HCT116 (cell line): ENCODE data around the gene SKAP1. TPM values are rescaled to one million over a fixed set of nuclear protein-coding genes. Genes with fewer than 3 reads are reported as not detected.

Experiments
- ATAC-seq: fragments of 200-7000 bp; cut with Tn5 transposase; 2 replicates; pipeline ENCODE4 v1.9.1; 2020; ENCODE audit warnings: mild to moderate bottlenecking, moderate library complexity
- BruUV-seq: library from RNA; stranded (reverse); fragments of 400-500 nt; replicated peaks from 2 replicates; lab custom pipeline; 2021; lab: Mats Ljungman, UMichigan
- CTCF ChIA-PET: fragments of 300-600 bp; sonication (Branson Sonifier 250); formaldehyde crosslinking; loops from one replicate; lab custom pipeline; 2021; ENCODE audit warnings: antibody characterized with exemption; lab: Charles Lee
- POLR2A ChIA-PET: fragments of 300-600, 350-600 bp; sonication (Branson Sonifier 250); formaldehyde crosslinking; loops from one replicate; lab custom pipeline; 2021; ENCODE audit warnings: antibody characterized with exemption; lab: Charles Lee
- RAD21 ChIA-PET, 2 experiments: fragments of 300-600 bp; sonication (Branson Sonifier 250); formaldehyde crosslinking; loops; one replicate each; lab custom pipeline; 2023; ENCODE audit warnings: low total read pairs in 2 of 2; ENCODE audit not compliant: uncharacterized antibody in 2 of 2, unreplicated experiment in 2 of 2, low non-redundant PET in 1 of 2; lab: Charles Lee
- DNase-seq: peaks from one replicate; pipeline ENCODE4 v3.0.0-alpha.2; 2010; ENCODE audit warnings: low read depth, low spot score
- H2AFZ ChIP-seq: fragments of 200-600 bp; shearing (Covaris generic), sonication (generic); 2 replicates; pipeline ENCODE4 v1.6.1; 2017; ENCODE audit warnings: low read depth, mixed run types, mixed read lengths, antibody characterized with exemption, low read length; ENCODE audit not compliant: poor library complexity, severe bottlenecking
- H3K27ac ChIP-seq: 2 replicates; pipeline ENCODE4 v1.5.1; 2012; ENCODE audit warnings: low read depth, low read length
- H3K27me3 ChIP-seq: fragments of 200-600 bp; sonication (generic); 2 replicates; pipeline ENCODE4 v1.6.1; 2016; ENCODE audit warnings: mixed run types, low read length, mixed read lengths; ENCODE audit not compliant: insufficient read depth
- H3K36me3 ChIP-seq, 2 experiments: fragments of 200-500 bp in 1 of 2; fragments of 200-600 bp in 1 of 2; sonication (Bioruptor generic) in 1 of 2; sonication (generic) in 1 of 2; 2 replicates each; pipeline versions ENCODE4 v1.5.1 to v1.6.1; 2014 to 2016; ENCODE audit warnings: low read length in 2 of 2, inconsistent platforms in 1 of 2, mixed read lengths in 1 of 2, mixed run types in 1 of 2; ENCODE audit not compliant: insufficient read depth in 2 of 2, control insufficient read depth in 1 of 2
- H3K4me1 ChIP-seq, 2 experiments: fragments of 200-600 bp in 1 of 2; sonication (generic) in 1 of 2; 2 replicates each; pipeline versions ENCODE4 v1.5.1 to v1.6.1; 2012 to 2017; ENCODE audit warnings: low read length in 2 of 2, inconsistent platforms in 1 of 2, mild to moderate bottlenecking in 1 of 2, mixed read lengths in 1 of 2, mixed run types in 1 of 2, moderate library complexity in 1 of 2; ENCODE audit not compliant: insufficient read depth in 2 of 2, control insufficient read depth in 1 of 2
- H3K4me2 ChIP-seq: fragments of 200-600 bp; sonication (generic); 2 replicates; pipeline ENCODE4 v1.6.1; 2017; ENCODE audit warnings: mixed run types, low read length, mixed read lengths
- H3K4me3 ChIP-seq, 2 experiments: fragments of 200-600 bp in 1 of 2; sonication (generic) in 1 of 2; replicated peaks in 1 of 2; 2 replicates each; pipeline ENCODE4 v1.5.1; 2011 to 2016; ENCODE audit warnings: low read length in 2 of 2, control low read depth in 1 of 2, low read depth in 1 of 2, mild to moderate bottlenecking in 1 of 2, mixed read lengths in 1 of 2, mixed run types in 1 of 2
- H3K79me2 ChIP-seq: fragments of 200-600 bp; sonication (generic); 2 replicates; pipeline ENCODE4 v1.6.1; 2017; ENCODE audit warnings: mild to moderate bottlenecking, mixed run types, low read length, moderate library complexity, mixed read lengths; ENCODE audit not compliant: insufficient read depth
- H3K9ac ChIP-seq: fragments of 200-600 bp; sonication (generic); 2 replicates; pipeline ENCODE4 v1.6.1; 2016; ENCODE audit warnings: low read length, mixed read lengths
- H3K9me2 ChIP-seq: fragments of 200-600 bp; sonication (generic), shearing (Covaris generic); 2 replicates; pipeline ENCODE4 v1.6.1; 2017; ENCODE audit warnings: mixed run types, mild to moderate bottlenecking, moderate library complexity; ENCODE audit not compliant: insufficient read depth
- H3K9me3 ChIP-seq, 2 experiments: fragments of 200-500 bp in 1 of 2; fragments of 200-600 bp in 1 of 2; sonication (Bioruptor generic) in 1 of 2; sonication (generic) in 1 of 2; 2 replicates each; pipeline ENCODE4 v1.6.1; 2014 to 2017; ENCODE audit warnings: low read length in 2 of 2, mixed read lengths in 2 of 2, inconsistent platforms in 1 of 2, low read depth in 1 of 2, mild to moderate bottlenecking in 1 of 2, mixed run types in 1 of 2, moderate library complexity in 1 of 2; ENCODE audit not compliant: control insufficient read depth in 1 of 2, insufficient read depth in 1 of 2
- H4K20me1 ChIP-seq: fragments of 200-600 bp; sonication (generic), shearing (Covaris generic); 2 replicates; pipeline ENCODE4 v1.6.1; 2017; ENCODE audit warnings: mixed run types, mild to moderate bottlenecking, moderate library complexity; ENCODE audit not compliant: insufficient read depth
- EGR1 ChIP-seq: IDR thresholded peaks from 2 replicates; pipeline ENCODE4 v1.6.1; 2012; ENCODE audit warnings: low read depth
- EZH2 ChIP-seq: fragments of 200-600 bp; sonication (generic); IDR thresholded peaks from 2 replicates; pipeline ENCODE4 v1.6.1; 2017; ENCODE audit warnings: antibody characterized with exemption, mixed run types
- ZBTB33 ChIP-seq: IDR thresholded peaks from 2 replicates; pipeline ENCODE4 v1.6.1; 2011; ENCODE audit warnings: mild to moderate bottlenecking, low read length, moderate library complexity; ENCODE audit not compliant: insufficient replicate concordance; ENCODE audit errors: extremely low read depth
- intact Hi-C: fragments of 100-400 bp; cut with micrococcal nuclease; formaldehyde crosslinking; loops from 2 replicates; pipeline ENCODE4 v1.10.0; 2022
- total RNA-seq: library from RNA; stranded (reverse); gene quantifications from one replicate; pipeline ENCODE4 v1.2.1, GENCODE V29; 2021; ENCODE audit not compliant: unreplicated experiment
- TF ChIP-seq, protein P1 (sequence below): IDR thresholded peaks from 2 replicates; pipeline ENCODE4 v1.6.1; 2012
- TF ChIP-seq, protein P2 (sequence below): IDR thresholded peaks from 2 replicates; pipeline ENCODE4 v1.6.1; 2012

The SKAP1 gene
- total RNA-seq, 1 experiment from 2014 or later, result 12.4 TPM

DNA sequence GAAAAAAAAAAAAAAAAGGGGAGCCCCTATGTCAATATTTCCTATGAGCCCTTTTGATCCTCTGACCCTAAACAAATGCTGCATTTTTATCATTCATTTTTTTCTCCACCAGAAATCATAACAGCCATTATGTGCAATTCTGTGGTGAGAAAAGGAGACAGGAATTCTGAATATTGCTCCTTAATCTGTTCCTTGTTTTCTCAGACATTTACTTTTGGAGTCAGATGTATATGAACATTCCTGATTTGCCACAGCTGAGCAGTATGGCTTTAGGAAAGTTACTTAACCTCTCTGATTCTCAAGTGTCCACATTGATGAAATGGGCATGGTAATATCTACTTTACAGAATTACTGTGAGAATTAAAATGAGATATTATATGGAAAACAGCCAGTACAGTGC is 144.4 kb downstream of the SKAP1 start (continued):
- TF ChIP-seq, protein P1, sequence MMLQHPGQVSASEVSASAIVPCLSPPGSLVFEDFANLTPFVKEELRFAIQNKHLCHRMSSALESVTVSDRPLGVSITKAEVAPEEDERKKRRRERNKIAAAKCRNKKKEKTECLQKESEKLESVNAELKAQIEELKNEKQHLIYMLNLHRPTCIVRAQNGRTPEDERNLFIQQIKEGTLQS, result no peak
- TF ChIP-seq EZH2 (no peak), ZBTB33 (no peak)

DNA sequence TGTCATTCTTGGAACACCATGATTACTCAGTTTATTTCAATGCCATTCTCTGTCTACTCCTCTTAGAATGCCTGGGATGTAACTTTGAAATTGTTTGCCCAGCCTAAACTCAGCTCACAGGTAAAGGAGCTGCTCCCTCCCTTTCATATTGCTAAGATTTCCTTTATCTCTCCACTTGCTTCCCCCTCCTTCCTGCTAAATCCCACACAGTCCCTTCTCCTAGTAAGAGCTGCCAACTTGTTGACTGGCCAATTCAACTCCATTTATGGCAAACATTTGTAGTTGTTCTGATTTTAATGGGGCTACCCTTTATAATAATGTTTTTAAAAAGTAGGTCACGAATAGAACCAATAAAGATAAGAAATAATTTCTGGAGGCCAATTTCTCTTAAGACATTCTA is 146.1 kb downstream of the SKAP1 start:
- no peak overlapping the region for H3K9ac ChIP-seq
- H3K27me3 ChIP-seq, result no peaks in the 10 kb centered on the region
- ChIA-PET CTCF (interaction anchor here (16.8 kb wide), 1 partner anchor 22 kb away, joined by 152 read pairs; no protein-coding TSS in a partner anchor), POLR2A (interaction anchor here (2.1 kb wide), 1 partner anchor 18 kb away, joined by 6 read pairs; no protein-coding TSS in a partner anchor), RAD21 (no interaction called here)
- no peaks in the 10 kb centered on the region for H3K9me3 ChIP-seq
- H3K4me2 ChIP-seq, result no peak overlapping the region
- no peaks in the 10 kb centered on the region for H3K9me2 ChIP-seq
- H3K79me2 ChIP-seq, result no peaks in the 10 kb centered on the region
- ATAC-seq (no peak), DNase-seq (no peak)
- intact Hi-C loops, result no loop called here
- peaks cover 0 to 10% of the 10 kb centered on the region in 2 experiments; a peak in 2 of 4 replicates for H3K4me1 ChIP-seq
- no peak for TF ChIP-seq EGR1
- TF ChIP-seq, protein P2, sequence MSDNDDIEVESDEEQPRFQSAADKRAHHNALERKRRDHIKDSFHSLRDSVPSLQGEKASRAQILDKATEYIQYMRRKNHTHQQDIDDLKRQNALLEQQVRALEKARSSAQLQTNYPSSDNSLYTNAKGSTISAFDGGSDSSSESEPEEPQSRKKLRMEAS, result no peak
- TF ChIP-seq, all 23 proteins: peak for 0
- H3K36me3 ChIP-seq, result no peaks in the 10 kb centered on the region
- H2AFZ ChIP-seq, result no peak overlapping the region
- BruUV-seq, result no TSS peak
- H3K27ac ChIP-seq, result no peak overlapping the region
- no peaks in the 10 kb centered on the region for H4K20me1 ChIP-seq
- no peak overlapping the region for H3K4me3 ChIP-seq
